Psoas muscle (tissue), 8 donors: Measurements from ENCODE around the gene MTSS2. TPM values are rescaled to one million over a fixed set of nuclear protein-coding genes. Genes with fewer than 3 reads are reported as not detected.

Experiments used
- ATAC-seq, 4 donors: fragments of 200-7000 bp; cut with Tn5 transposase; one replicate each; pipeline ENCODE4 v1.9.1; 2020; ENCODE audit warnings: moderate library complexity in 3 of 4, mild to moderate bottlenecking in 2 of 4
- DNase-seq, 2 donors: peaks; one replicate each; pipeline ENCODE4 v3.0.0-alpha.2; 2020
- H3K27ac ChIP-seq: fragments of 200-600 bp; one replicate; pipeline ENCODE4 v1.8.0; 2022
- H3K27me3 ChIP-seq, 3 donors: fragments of 200-600 bp in 1 of 3; one replicate each; pipeline versions ENCODE4 v1.6.1 to v1.8.0; 2013 to 2022; ENCODE audit warnings: low read length in 2 of 3, mild to moderate bottlenecking in 2 of 3, moderate library complexity in 1 of 3; ENCODE audit not compliant: insufficient read depth in 3 of 3
- H3K36me3 ChIP-seq, 2 donors: fragments of 200-600 bp in 1 of 2; one replicate each; pipeline versions ENCODE4 v1.6.1 to v1.8.0; 2013 to 2022; ENCODE audit warnings: low read depth in 1 of 2, mild to moderate bottlenecking in 1 of 2, moderate library complexity in 1 of 2; ENCODE audit not compliant: insufficient read depth in 1 of 2
- H3K4me1 ChIP-seq: fragments of 200-600 bp; one replicate; pipeline ENCODE4 v1.8.0; 2022
- H3K4me3 ChIP-seq: fragments of 200-600 bp; one replicate; pipeline ENCODE4 v1.8.0; 2022; ENCODE audit warnings: mild to moderate bottlenecking
- H3K9me3 ChIP-seq: fragments of 200-600 bp; one replicate; pipeline ENCODE4 v1.8.0; 2022
- CTCF ChIP-seq: fragments of 200-600 bp; IDR thresholded peaks from one replicate; pipeline ENCODE4 v1.8.0; 2022; ENCODE audit warnings: antibody characterized with exemption
- WGBS, 3 donors: extraction: QIAGEN DNeasy Blood & Tissue Kit; methylation state at CpG; one replicate each; pipeline versions ENCODE4 v1.1.6 to v1.1.7; 2013; 5-methylcytosine and 5-hydroxymethylcytosine counted together
- intact Hi-C, 2 donors: fragments of 100-400 bp; cut with DNase I; formaldehyde crosslinking; loops; one replicate each; pipeline versions ENCODE4 v1.11.0 to v1.14.2; 2022
- polyA plus RNA-seq, 3 donors: library from polyadenylated mRNA; stranded (reverse); fragments of 200-250 nt; gene quantifications; one replicate each; pipeline ENCODE4 v1.2.3, GENCODE V29; 2013
- total RNA-seq, 4 donors: library from RNA; stranded (reverse); fragmentation: NEBNext Ultra II Directional in 2 of 4; extraction: Animal tissue kit (Norgen Biotek cat#: 25700) in 2 of 4; gene quantifications; one replicate each; pipeline versions ENCODE4 v1.2.1 to v1.2.4, GENCODE V29; 2021 to 2023
- donor health status: healthy with polysubstance abuse.
- donor health status: DM: no; HTN: no; CAD: no; lungs with moderate emphysema.
- donor health status: Bipolar disorder and iron deficiency.
- donor health status: healthy.
- donor health status: DM: yes; HTN: yes; CAD: no.
- donor health status: DM: no; HTN: no; CAD: no.
- donor health status: DM: no; HTN: no; CAD: no.
- donor health status: DM: yes; HTN: yes; CAD: no.

Gene MTSS2
- total and polyA plus RNA-seq, 7 donors: 50.0 to 166 (median 107) TPM

- TF ChIP-seq CTCF: no peak
- intact Hi-C loops: loop anchor here (10.0 kb wide), 1 partner anchor 283 kb away; no protein-coding TSS in a partner anchor
- 49 to 66% (median 57%) methylated on average over 7 of the region's 7 CpGs for WGBS, 3 donors
- DNase-seq: no peak
- H3K36me3 ChIP-seq: peaks cover 0 to 4% of the 10 kb centered on the region in 2 donors
- peaks cover 6% of the 10 kb centered on the region for H3K4me1 ChIP-seq
- H3K27me3 ChIP-seq: no peaks in the 10 kb centered on the region
- H3K9me3 ChIP-seq: no peaks in the 10 kb centered on the region
- H3K27ac ChIP-seq: no peak overlapping the region
- H3K4me3 ChIP-seq: no peak overlapping the region
- no peak for ATAC-seq
These were observed 27.9 kb downstream of the MTSS2 start for GRCh38 chr16:70657956-70658355.

- H3K27ac ChIP-seq: no peak overlapping the region
- ATAC-seq (no peak), DNase-seq (no peak)
- H3K4me1 ChIP-seq: peaks cover 6% of the 10 kb centered on the region
- H3K27me3 ChIP-seq: no peaks in the 10 kb centered on the region
- intact Hi-C loops: loop anchor here (10.0 kb wide), 1 partner anchor 282 kb away; no protein-coding TSS in a partner anchor
- TF ChIP-seq CTCF: no peak
- no peak overlapping the region for H3K4me3 ChIP-seq
- 55 to 67% (median 61%) methylated on average over 22 of the region's 22 CpGs for WGBS, 3 donors
- no peaks in the 10 kb centered on the region for H3K36me3 ChIP-seq
- H3K9me3 ChIP-seq: no peaks in the 10 kb centered on the region
These were observed 29.1 kb downstream of the MTSS2 start for GRCh38 chr16:70656712-70657263.

GRCh38 chr16:70656065-70656711, 29.7 kb downstream of the MTSS2 start:
- DNase-seq (no peak), ATAC-seq (no peak)
- Histone ChIP-seq H3K4me3 (no peak overlapping the region), H3K9me3 (no peaks in the 10 kb centered on the region), H3K27me3 (no peaks in the 10 kb centered on the region), H3K27ac (no peak overlapping the region), H3K4me1 (peaks cover 6% of the 10 kb centered on the region), H3K36me3 (no peaks in the 10 kb centered on the region)
- no peak for TF ChIP-seq CTCF
- WGBS, 3 donors: 79 to 85% (median 85%) methylated on average over 8 of the region's 8 CpGs
- intact Hi-C loops: loop anchor here (10.0 kb wide), 1 partner anchor 281 kb away; no protein-coding TSS in a partner anchor

GRCh38 chr16:70653809-70654771, 31.8 kb downstream of the MTSS2 start:
- Histone ChIP-seq H3K9me3 (no peaks in the 10 kb centered on the region), H3K36me3 (no peaks in the 10 kb centered on the region), H3K4me1 (peaks cover 6% of the 10 kb centered on the region), H3K4me3 (peak overlapping the region; percentile 37), H3K27me3 (no peaks in the 10 kb centered on the region), H3K27ac (no peak overlapping the region)
- ATAC-seq (peak; percentile 75 to 88 (median 79)), DNase-seq (peak; percentile 76 to 82)
- peak; percentile 92 for TF ChIP-seq CTCF
- intact Hi-C loops: loop anchor here (5.0 to 10.0 kb wide), 4 partner anchors 122 to 322 kb away; no protein-coding TSS in a partner anchor
- 33 to 42% (median 35%) methylated on average over 35 of the region's 35 CpGs for WGBS, 3 donors
